K562 (cell line): ENCODE results near the gene KBTBD13. TPM values are rescaled to one million over a fixed set of nuclear protein-coding genes. Genes with fewer than 3 reads are reported as not detected.

Source experiments
- AFF1 ChIP-seq, 2 experiments: fragments of 450-650 bp; IDR thresholded peaks; 2 replicates each; pipeline ENCODE4 v1.6.1; 2018; ENCODE audit warnings: mild to moderate bottlenecking in 2 of 2, low read depth in 1 of 2; ENCODE audit not compliant: partially characterized antibody in 2 of 2
- CCAR2 ChIP-seq: fragments of 200-400 bp; formaldehyde crosslinking; IDR thresholded peaks from 2 replicates; pipeline ENCODE4 v1.6.1; 2017; ENCODE audit warnings: mild to moderate bottlenecking, low read depth, low read length
- MCM7 ChIP-seq, 2 experiments: fragments of 450-650 bp; IDR thresholded peaks; 2 replicates each; pipeline ENCODE4 v1.6.1; 2016 to 2018
- NFXL1 ChIP-seq: fragments of 450-650 bp; formaldehyde crosslinking; IDR thresholded peaks from 2 replicates; pipeline ENCODE4 v1.4.0; 2021; ENCODE audit warnings: mild to moderate bottlenecking
- NR2F6 ChIP-seq: fragments of 450-650 bp; formaldehyde crosslinking; IDR thresholded peaks from 2 replicates; pipeline ENCODE4 v1.4.0; 2020; ENCODE audit warnings: mild to moderate bottlenecking
- RBM22 ChIP-seq: fragments of 200-400 bp; formaldehyde crosslinking; IDR thresholded peaks from 2 replicates; pipeline ENCODE4 v1.6.1; 2018; ENCODE audit warnings: low read length, low read depth; ENCODE audit not compliant: poor library complexity, severe bottlenecking
- RCOR1 ChIP-seq, 2 experiments: IDR thresholded peaks; 2 replicates each; pipeline ENCODE4 v1.6.1; 2012; ENCODE audit warnings: low read depth in 2 of 2, low read length in 2 of 2, borderline replicate concordance in 1 of 2, improper control_type of control experiment in 1 of 2
- SMARCA4 ChIP-seq: fragments of 450-650 bp; IDR thresholded peaks from 2 replicates; pipeline ENCODE4 v1.6.1; 2016
- TEAD1 ChIP-seq, 2 experiments: fragments of 450-650 bp in 1 of 2; sonication (generic) in 1 of 2; formaldehyde crosslinking; IDR thresholded peaks; 2 replicates each; pipeline versions ENCODE4 v1.4.0 to v1.8.0; 2020 to 2022; ENCODE audit warnings: mild to moderate bottlenecking in 2 of 2, missing genetic modification reagents in 1 of 2
- TEAD2 ChIP-seq: fragments of 450-650 bp; IDR thresholded peaks from 2 replicates; pipeline ENCODE4 v1.6.1; 2016; ENCODE audit warnings: missing genetic modification characterization, control low read depth, missing compliant biosample characterization
- polyA plus RNA-seq, 8 experiments: library from polyadenylated mRNA; depleted of rRNA in 4 of 8; stranded (reverse) in 5 of 8; unstranded in 3 of 8; fragments of >200 nt; fragmentation: Nextera tagmentation in 2 of 8; fragmentation: Illumina TruSeq in 1 of 8; extraction: Ambion mirVana in 2 of 8; extraction: Trizol in 1 of 8; gene quantifications; 2 replicates each; pipeline versions ENCODE4 v1.2.1 to v1.2.3, GENCODE V29; 2011 to 2014; ENCODE audit warnings: inconsistent platforms in 1 of 8, missing spikeins in 1 of 8
- total RNA-seq, 7 experiments: library from RNA; depleted of rRNA in 6 of 7; stranded (reverse); fragments of >200 nt in 6 of 7; fragmentation: Illumina TruSeq in 2 of 7; extraction: Trizol in 2 of 7; gene quantifications; 2 replicates each; pipeline versions ENCODE4 v1.2.1 to v1.2.3, GENCODE V29; 2011 to 2021; ENCODE audit warnings: low replicate concordance in 1 of 7
- TF ChIP-seq, protein P1 (sequence below), 2 experiments: fragments of 450-650 bp; formaldehyde crosslinking in 1 of 2; IDR thresholded peaks; 2 replicates each; pipeline versions ENCODE4 v1.4.0 to v1.6.1; 2014 to 2020; ENCODE audit warnings: mild to moderate bottlenecking in 2 of 2, borderline replicate concordance in 1 of 2, low read depth in 1 of 2
- TF ChIP-seq, protein P2 (sequence below): fragments of 450-650 bp; IDR thresholded peaks from 2 replicates; pipeline ENCODE4 v1.6.1; 2016; ENCODE audit warnings: low read depth, mild to moderate bottlenecking, moderate library complexity

Gene KBTBD13
- total and polyA plus RNA-seq, 9 of the 15 experiments (the other 6 are each of a cell fraction or from before 2014, with no cell fraction given) = 0.07 to 0.13 (median 0.10) TPM; not detected in 3

GRCh38 chr15:65054333-65055200 is 22.0 kb upstream of the KBTBD13 start (continued):
- TF ChIP-seq, protein P1, sequence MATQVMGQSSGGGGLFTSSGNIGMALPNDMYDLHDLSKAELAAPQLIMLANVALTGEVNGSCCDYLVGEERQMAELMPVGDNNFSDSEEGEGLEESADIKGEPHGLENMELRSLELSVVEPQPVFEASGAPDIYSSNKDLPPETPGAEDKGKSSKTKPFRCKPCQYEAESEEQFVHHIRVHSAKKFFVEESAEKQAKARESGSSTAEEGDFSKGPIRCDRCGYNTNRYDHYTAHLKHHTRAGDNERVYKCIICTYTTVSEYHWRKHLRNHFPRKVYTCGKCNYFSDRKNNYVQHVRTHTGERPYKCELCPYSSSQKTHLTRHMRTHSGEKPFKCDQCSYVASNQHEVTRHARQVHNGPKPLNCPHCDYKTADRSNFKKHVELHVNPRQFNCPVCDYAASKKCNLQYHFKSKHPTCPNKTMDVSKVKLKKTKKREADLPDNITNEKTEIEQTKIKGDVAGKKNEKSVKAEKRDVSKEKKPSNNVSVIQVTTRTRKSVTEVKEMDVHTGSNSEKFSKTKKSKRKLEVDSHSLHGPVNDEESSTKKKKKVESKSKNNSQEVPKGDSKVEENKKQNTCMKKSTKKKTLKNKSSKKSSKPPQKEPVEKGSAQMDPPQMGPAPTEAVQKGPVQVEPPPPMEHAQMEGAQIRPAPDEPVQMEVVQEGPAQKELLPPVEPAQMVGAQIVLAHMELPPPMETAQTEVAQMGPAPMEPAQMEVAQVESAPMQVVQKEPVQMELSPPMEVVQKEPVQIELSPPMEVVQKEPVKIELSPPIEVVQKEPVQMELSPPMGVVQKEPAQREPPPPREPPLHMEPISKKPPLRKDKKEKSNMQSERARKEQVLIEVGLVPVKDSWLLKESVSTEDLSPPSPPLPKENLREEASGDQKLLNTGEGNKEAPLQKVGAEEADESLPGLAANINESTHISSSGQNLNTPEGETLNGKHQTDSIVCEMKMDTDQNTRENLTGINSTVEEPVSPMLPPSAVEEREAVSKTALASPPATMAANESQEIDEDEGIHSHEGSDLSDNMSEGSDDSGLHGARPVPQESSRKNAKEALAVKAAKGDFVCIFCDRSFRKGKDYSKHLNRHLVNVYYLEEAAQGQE (IDR thresholded peaks at IDR 0.05; ENCODE audit: borderline replicate concordance) = peak; percentile 86
- TF ChIP-seq, protein P1 (CRISPR knock-in tag; IDR thresholded peaks at IDR 0.05; ENCODE audit: low read depth) = no peak
- TF ChIP-seq TEAD1 (CRISPR knock-in tag; IDR thresholded peaks at IDR 0.05) (no peak), RCOR1 (IDR thresholded peaks at IDR 0.05; ENCODE audit: borderline replicate concordance in 1 of 2, low read depth in 2 of 2, low read length in 2 of 2) (0 out of 4 replicates have a peak, but pooled peaks of 1 of the 2 experiments have one; percentile 32), AFF1 (IDR thresholded peaks at IDR 0.05; ENCODE audit: low read depth in 1 of 2, partially characterized antibody in 2 of 2) (no peak), SMARCA4 (no peak), CCAR2 (no peak), RBM22 (no peak), TEAD2 (no peak), NR2F6 (CRISPR knock-in tag) (no peak), NFXL1 (CRISPR knock-in tag) (no peak), MCM7 (IDR thresholded peaks at IDR 0.05) (no peak)
- TF ChIP-seq, protein P2, sequence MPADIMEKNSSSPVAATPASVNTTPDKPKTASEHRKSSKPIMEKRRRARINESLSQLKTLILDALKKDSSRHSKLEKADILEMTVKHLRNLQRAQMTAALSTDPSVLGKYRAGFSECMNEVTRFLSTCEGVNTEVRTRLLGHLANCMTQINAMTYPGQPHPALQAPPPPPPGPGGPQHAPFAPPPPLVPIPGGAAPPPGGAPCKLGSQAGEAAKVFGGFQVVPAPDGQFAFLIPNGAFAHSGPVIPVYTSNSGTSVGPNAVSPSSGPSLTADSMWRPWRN = no peak
